ENCODE measurements around the gene ERBIN. TPM values are rescaled to one million over a fixed set of nuclear protein-coding genes. Genes with fewer than 3 reads are reported as not detected.

Gene ERBIN
- total and polyA plus RNA-seq, 2 experiments from 2014 or later: 15.6 to 26.4 TPM

- TF ChIP-seq ETS1 (IDR thresholded peaks at IDR 0.05) (no peak), STAT1 (IDR thresholded peaks at IDR 0.05; ENCODE audit: unreplicated experiment) (no peak), CTCF (conservative IDR thresholded peaks at IDR 0.05; ENCODE audit: low read depth in 2 of 2) (no peak), ZNF331 (CRISPR knock-in tag; IDR thresholded peaks at IDR 0.05; ENCODE audit: low read depth) (no peak), REST (IDR thresholded peaks at IDR 0.05; ENCODE audit: unreplicated experiment) (no peak), EZH2 (IDR thresholded peaks at IDR 0.05; ENCODE audit: low read depth, unreplicated experiment) (no peak), EZH2phosphoT487 (IDR thresholded peaks at IDR 0.05; ENCODE audit: unreplicated experiment) (no peak), NANOG (IDR thresholded peaks at IDR 0.05; ENCODE audit: borderline replicate concordance) (no peak), JUNB (IDR thresholded peaks at IDR 0.05; ENCODE audit: unreplicated experiment) (no peak), ZNF114 (CRISPR knock-in tag; IDR thresholded peaks at IDR 0.05) (no peak)
Observed at GRCh38 chr5:65981969-65982619, 55.7 kb downstream of the ERBIN start (continued).

GRCh38 chr5:65982635-65983034, 56.3 kb downstream of the ERBIN start:
- peaks cover 30% of the 10 kb centered on the region for H3K4me1 ChIP-seq (ENCODE audit: insufficient read depth)
- H3F3A ChIP-seq (replicated peaks; ENCODE audit: low read depth): no peaks in the 10 kb centered on the region
- H3K4me2 ChIP-seq: 0 out of 2 replicates have a peak overlapping the region, but pooled peaks have one; percentile 47
- H3K79me2 ChIP-seq (replicated peaks; ENCODE audit: insufficient read depth): peaks cover 92% of the 10 kb centered on the region
- peaks cover 45% of the 10 kb centered on the region for H3K4me1 Mint-ChIP-seq
- H2AFZ ChIP-seq: no peak overlapping the region
- H3K36me3 Mint-ChIP-seq (ENCODE audit: low read depth): peaks cover 25% of the 10 kb centered on the region
- H3K27ac Mint-ChIP-seq: peak overlapping the region; percentile 85
- H3K4me3 Mint-ChIP-seq: no peak overlapping the region
- TF ChIP-seq REST (IDR thresholded peaks at IDR 0.05; ENCODE audit: unreplicated experiment): no peak
- TF ChIP-seq EZH2phosphoT487 (IDR thresholded peaks at IDR 0.05; ENCODE audit: unreplicated experiment): no peak
- TF ChIP-seq EZH2 (IDR thresholded peaks at IDR 0.05; ENCODE audit: low read depth, unreplicated experiment): no peak
- TF ChIP-seq POLR2AphosphoS5 (IDR thresholded peaks at IDR 0.05; ENCODE audit: low read depth): no peak
- no peak for TF ChIP-seq CREB1 (CRISPR knock-in tag; IDR thresholded peaks at IDR 0.05; ENCODE audit: low read depth)
- TF ChIP-seq NANOG (IDR thresholded peaks at IDR 0.05; ENCODE audit: borderline replicate concordance): no peak
- no peak for TF ChIP-seq ZNF114 (CRISPR knock-in tag; IDR thresholded peaks at IDR 0.05)
- no peak overlapping the region for H3K4me3 ChIP-seq
- 0 out of 2 replicates have a peak, but pooled peaks cover 5% of the 10 kb centered on the region for H3K36me3 ChIP-seq (ENCODE audit: insufficient read depth)
- no peaks in the 10 kb centered on the region for H3K9me2 ChIP-seq (ENCODE audit: insufficient read depth)
- peaks cover 2% of the 10 kb centered on the region for H3K27me3 Mint-ChIP-seq (ENCODE audit: insufficient read depth, low read depth, poor library complexity)
- H4K20me1 ChIP-seq (replicated peaks; ENCODE audit: insufficient read depth): no peaks in the 10 kb centered on the region
- DNase-seq (ENCODE audit: low spot score) (no peak), ATAC-seq (no peak)
- peaks cover 16% of the 10 kb centered on the region for H3K9me3 Mint-ChIP-seq
- no peaks in the 10 kb centered on the region for H3K27me3 ChIP-seq (ENCODE audit: insufficient read depth)
- H3K27ac ChIP-seq (ENCODE audit: low read depth): no peak overlapping the region
